Measurements from ENCODE around the gene PALLD. TPM values are rescaled to one million over a fixed set of nuclear protein-coding genes. Genes with fewer than 3 reads are reported as not detected.

Gene PALLD
- total RNA-seq, 1 experiment from 2014 or later = 6.5 TPM

GRCh38 chr4:168955674-168956073 is 458.8 kb downstream of the PALLD start:
- no peaks in the 10 kb centered on the region for H3K9me3 ChIP-seq (ENCODE audit: control insufficient read depth, insufficient read depth, low read depth, low read length)
- no peak overlapping the region for H3K4me3 ChIP-seq (ENCODE audit: low read depth in 2 of 2, low read length in 2 of 2)
- BruUV-seq (replicated peaks) = no TSS peak
- in situ Hi-C loops (cut with HindIII; ENCODE audit: low pct_unique_long_range_greater_than_20kb, low sequenced_read_pairs) (no loop called here), intact Hi-C loops (cut with micrococcal nuclease; ENCODE audit: unreplicated experiment) (no loop called here)
- no peak for TF ChIP-seq POLR2AphosphoS5 (IDR thresholded peaks at IDR 0.05; ENCODE audit: low read depth, low read length)
- no peak for TF ChIP-seq CTCF (IDR thresholded peaks at IDR 0.05)
- no peak for TF ChIP-seq REST (IDR thresholded peaks at IDR 0.05; ENCODE audit: insufficient read depth in 1 of 2, low read depth in 2 of 2, low read length in 1 of 2)
- TF ChIP-seq TCF7L2 (IDR thresholded peaks at IDR 0.05; ENCODE audit: low read depth, low read length) = no peak
- no peak for TF ChIP-seq SIN3A (IDR thresholded peaks at IDR 0.05; ENCODE audit: borderline replicate concordance, insufficient read depth, low read depth, low read length)
- H3K4me1 ChIP-seq (ENCODE audit: control insufficient read depth, insufficient read depth, low read length) = no peaks in the 10 kb centered on the region
- no peak overlapping the region for H3K27ac ChIP-seq (ENCODE audit: low read length)
- ChIA-PET CTCF (no interaction called here), POLR2A (interaction anchor here (0.6 kb wide), 1 partner anchor 95 kb away, joined by 3 read pairs; no protein-coding TSS in a partner anchor)
- H3K27me3 ChIP-seq (ENCODE audit: control insufficient read depth, insufficient read depth, low read length) = no peaks in the 10 kb centered on the region
- DNase-seq (ENCODE audit: low read depth, low spot score) = no peak
- H3K36me3 ChIP-seq (ENCODE audit: control insufficient read depth, insufficient read depth, low read length) = no peaks in the 10 kb centered on the region
- ATAC-seq = no peak

GRCh38 chr4:168960716-168961115 is 463.9 kb downstream of the PALLD start:
- no peaks in the 10 kb centered on the region for H3K27me3 ChIP-seq (ENCODE audit: control insufficient read depth, insufficient read depth, low read length)
- BruUV-seq (replicated peaks) = no TSS peak
- ChIA-PET POLR2A (no interaction called here), CTCF (no interaction called here)
- no peak overlapping the region for H3K27ac ChIP-seq (ENCODE audit: low read length)
- intact Hi-C loops (cut with micrococcal nuclease; ENCODE audit: unreplicated experiment) = no loop called here
- TF ChIP-seq TCF7L2 (IDR thresholded peaks at IDR 0.05; ENCODE audit: low read depth, low read length) (no peak), REST (IDR thresholded peaks at IDR 0.05; ENCODE audit: insufficient read depth in 1 of 2, low read depth in 2 of 2, low read length in 1 of 2) (no peak), CTCF (IDR thresholded peaks at IDR 0.05) (no peak), SIN3A (IDR thresholded peaks at IDR 0.05; ENCODE audit: borderline replicate concordance, insufficient read depth, low read depth, low read length) (no peak), POLR2AphosphoS5 (IDR thresholded peaks at IDR 0.05; ENCODE audit: low read depth, low read length) (no peak)
- H3K4me3 ChIP-seq (ENCODE audit: low read depth in 2 of 2, low read length in 2 of 2) = no peak overlapping the region
- H3K4me1 ChIP-seq (ENCODE audit: control insufficient read depth, insufficient read depth, low read length) = no peaks in the 10 kb centered on the region
- ATAC-seq (no peak), DNase-seq (ENCODE audit: low read depth, low spot score) (no peak)
- no peaks in the 10 kb centered on the region for H3K36me3 ChIP-seq (ENCODE audit: control insufficient read depth, insufficient read depth, low read length)
- H3K9me3 ChIP-seq (ENCODE audit: control insufficient read depth, insufficient read depth, low read depth, low read length) = no peaks in the 10 kb centered on the region
- in situ Hi-C loops (cut with HindIII; ENCODE audit: low pct_unique_long_range_greater_than_20kb, low sequenced_read_pairs) = no loop called here

Measured in Panc1 (cell line).